ENCODE results near the gene RASGRP4. TPM values are rescaled to one million over a fixed set of nuclear protein-coding genes. Genes with fewer than 3 reads are reported as not detected.
A peak's percentile ranks its signal among the peaks of the same experiment; 100 is the strongest.

RASGRP4 gene
- total RNA-seq, 4 donors from 2014 or later, result 1.5 to 19.8 (median 1.7) TPM; not detected in 1

GRCh38 chr19:38362076-38362945 is 63.7 kb downstream of the RASGRP4 start:
- peak overlapping the region; percentile 9 to 56 (median 34) for H3K4me3 ChIP-seq
- DNase-seq, result peak; percentile 89
- intact Hi-C loops (cut with DNase I; ENCODE audit: low total_unique reads) (no loop called here), in situ Hi-C loops (cut with MboI; ENCODE audit: low pct_ligation_motif_present in 1 of 4, low pct_unique_long_range_greater_than_20kb in 1 of 4, low sequenced_read_pairs in 3 of 4) (no loop called here)
- peaks cover 54% of the 10 kb centered on the region for H3K27me3 ChIP-seq
- H3K36me3 ChIP-seq, result no peaks in the 10 kb centered on the region
- H3K27ac ChIP-seq, result peak overlapping the region; percentile 41 to 77 (median 55)
- H3K4me1 ChIP-seq, result peaks cover 5 to 21% (median 18%) of the 10 kb centered on the region in 4 donors
- 3% methylated on average over 40 of the region's 68 CpGs; no CpG with 5 or more reads in 1 of the 2 donors for WGBS, 2 donors (ENCODE audit: low coverage in 1 of 2)
- TF ChIP-seq POLR2A (IDR thresholded peaks at IDR 0.05) (peak; percentile 27), POLR2AphosphoS5 (IDR thresholded peaks at IDR 0.05) (peak in 2 of 3 donors; percentile 7 to 14), EP300 (IDR thresholded peaks at IDR 0.05; ENCODE audit: low read depth) (no peak)
- no peaks in the 10 kb centered on the region for H3K9me3 ChIP-seq

- no peaks in the 10 kb centered on the region for H3K9me3 ChIP-seq
- in situ Hi-C loops (cut with MboI; ENCODE audit: low pct_ligation_motif_present in 1 of 4, low pct_unique_long_range_greater_than_20kb in 1 of 4, low sequenced_read_pairs in 3 of 4), result no loop called here
- 0% methylated on average over 24 of the region's 37 CpGs; no CpG with 5 or more reads in 1 of the 2 donors for WGBS, 2 donors (ENCODE audit: low coverage in 1 of 2)
- H3K36me3 ChIP-seq, result no peaks in the 10 kb centered on the region
- TF ChIP-seq CTCF (IDR thresholded peaks at IDR 0.05) (peak; percentile 21 to 55 (median 36)), POLR2A (IDR thresholded peaks at IDR 0.05) (no peak), EP300 (IDR thresholded peaks at IDR 0.05; ENCODE audit: low read depth) (no peak), POLR2AphosphoS5 (IDR thresholded peaks at IDR 0.05) (no peak)
- intact Hi-C loops (cut with DNase I; ENCODE audit: low total_unique reads), result no loop called here
- DNase-seq, result peak; percentile 79
- peaks cover 55% of the 10 kb centered on the region for H3K27me3 ChIP-seq
- peaks cover 5 to 21% (median 18%) of the 10 kb centered on the region in 4 donors for H3K4me1 ChIP-seq
- peak overlapping the region; percentile 9 to 56 (median 34) for H3K4me3 ChIP-seq
- H3K27ac ChIP-seq, result peak overlapping the region in 2 of 4 donors; percentile 55 to 77
These were observed 64.4 kb downstream of the RASGRP4 start for GRCh38 chr19:38361633-38362075.

- Histone ChIP-seq H3K4me3 (peak overlapping the region; percentile 9 to 56 (median 34)), H3K27me3 (peaks cover 55% of the 10 kb centered on the region), H3K4me1 (peaks cover 5 to 21% (median 18%) of the 10 kb centered on the region in 4 donors), H3K27ac (no peak overlapping the region), H3K36me3 (no peaks in the 10 kb centered on the region), H3K9me3 (no peaks in the 10 kb centered on the region)
- intact Hi-C loops (cut with DNase I; ENCODE audit: low total_unique reads), result no loop called here
- WGBS, 2 donors (ENCODE audit: low coverage in 1 of 2), result 12 to 23% methylated on average over 17 to 23 of the region's 23 CpGs
- TF ChIP-seq CTCF (IDR thresholded peaks at IDR 0.05) (no peak), EP300 (IDR thresholded peaks at IDR 0.05; ENCODE audit: low read depth) (no peak), POLR2A (IDR thresholded peaks at IDR 0.05) (no peak), POLR2AphosphoS5 (IDR thresholded peaks at IDR 0.05) (no peak)
- in situ Hi-C loops (cut with MboI; ENCODE audit: low pct_ligation_motif_present in 1 of 4, low pct_unique_long_range_greater_than_20kb in 1 of 4, low sequenced_read_pairs in 3 of 4), result no loop called here
- DNase-seq, result no peak
These were observed 65.0 kb downstream of the RASGRP4 start for GRCh38 chr19:38360839-38361631.

- TF ChIP-seq POLR2A (IDR thresholded peaks at IDR 0.05) (no peak), EP300 (IDR thresholded peaks at IDR 0.05; ENCODE audit: low read depth) (no peak), CTCF (IDR thresholded peaks at IDR 0.05) (no peak), POLR2AphosphoS5 (IDR thresholded peaks at IDR 0.05) (no peak)
- no peak overlapping the region for H3K4me3 ChIP-seq
- intact Hi-C loops (cut with DNase I; ENCODE audit: low total_unique reads) (no loop called here), in situ Hi-C loops (cut with MboI; ENCODE audit: low pct_ligation_motif_present in 1 of 4, low pct_unique_long_range_greater_than_20kb in 1 of 4, low sequenced_read_pairs in 3 of 4) (no loop called here)
- no peaks in the 10 kb centered on the region for H3K36me3 ChIP-seq
- H3K27me3 ChIP-seq, result peaks cover 54% of the 10 kb centered on the region
- H3K9me3 ChIP-seq, result no peaks in the 10 kb centered on the region
- no peak overlapping the region for H3K27ac ChIP-seq
- peaks cover 5 to 21% (median 18%) of the 10 kb centered on the region in 4 donors for H3K4me1 ChIP-seq
- WGBS, 2 donors (ENCODE audit: low coverage in 1 of 2), result 82 to 100% methylated on average over 1 to 9 of the region's 9 CpGs
- DNase-seq, result no peak
These were observed 65.7 kb downstream of the RASGRP4 start for GRCh38 chr19:38360351-38360750.

Data from transverse colon (tissue), 4 donors.